Inferior parietal cortex (tissue), 1 donor: ENCODE data around the gene PRKAG2.
"Not testable (repeated sequence)": the region's sequence is repeated elsewhere in the genome, so short reads cannot be mapped to it uniquely, and the experiment has no call there.

Experiments
- DNase-seq: peaks from one replicate; pipeline ENCODE4 v3.0.0-alpha.2; 2016; ENCODE audit errors: extremely low spot score

The PRKAG2 gene

DNA sequence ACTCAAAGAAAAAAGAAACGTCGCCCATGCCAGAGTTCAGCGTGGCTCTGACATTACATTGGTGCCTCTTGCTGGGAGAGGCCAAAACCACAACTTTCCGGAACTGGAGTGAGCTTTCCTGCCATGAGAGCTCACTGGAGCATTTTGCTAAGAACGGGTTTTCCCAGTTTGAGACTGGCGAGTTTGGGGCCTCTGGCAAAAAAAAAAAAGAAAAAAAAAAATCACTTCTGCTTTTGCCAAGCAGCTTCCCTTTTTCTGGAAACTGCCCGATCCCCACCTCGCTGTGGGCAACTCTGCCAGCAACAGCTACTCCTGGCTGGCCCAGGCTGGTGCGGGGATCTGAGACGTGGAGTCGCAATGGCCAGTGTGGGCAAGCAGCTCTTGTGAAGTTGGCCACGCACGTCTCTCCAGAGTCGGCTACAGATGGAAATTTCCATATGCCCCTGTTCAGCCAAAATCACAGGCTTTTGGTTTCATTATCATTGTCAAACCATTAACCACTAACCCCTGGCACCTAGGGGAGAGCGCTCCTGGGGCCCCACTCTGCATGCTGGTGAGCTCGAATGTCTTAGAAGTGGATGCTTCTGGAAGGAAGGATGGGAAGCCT, 25.7 kb downstream of the PRKAG2 start:
- no peak for DNase-seq

DNA sequence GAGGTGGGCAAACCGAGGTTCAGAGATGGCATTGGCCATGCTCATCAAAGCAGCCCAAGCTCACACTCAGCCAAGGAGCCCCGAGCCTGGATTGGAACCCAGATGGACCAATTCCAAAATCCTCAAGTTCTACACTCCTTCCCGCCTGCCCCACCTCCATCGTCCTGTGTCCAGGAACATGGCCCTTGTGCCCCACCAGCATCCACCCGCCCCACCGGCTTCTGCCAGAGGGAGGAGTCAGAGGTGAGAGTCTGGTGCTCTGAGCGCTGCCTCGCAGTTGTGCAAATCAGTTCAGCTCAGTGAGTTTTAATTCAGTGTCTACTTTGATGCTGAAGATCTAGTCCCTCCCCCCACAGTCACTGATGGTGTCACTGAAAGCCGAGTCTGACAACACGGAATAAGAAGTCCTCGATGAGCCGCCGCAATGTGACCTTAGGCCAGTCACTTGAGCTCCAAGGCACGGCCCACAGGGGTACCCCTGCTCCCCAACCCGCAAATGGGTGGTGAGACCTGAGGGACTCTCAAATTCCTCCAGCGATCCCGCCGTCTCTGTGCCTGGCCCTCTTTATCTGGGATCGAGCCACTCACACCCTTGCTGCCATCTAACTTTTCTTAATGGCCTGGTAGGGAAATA, 26.3 kb downstream of the PRKAG2 start:
- DNase-seq: no peak

DNA sequence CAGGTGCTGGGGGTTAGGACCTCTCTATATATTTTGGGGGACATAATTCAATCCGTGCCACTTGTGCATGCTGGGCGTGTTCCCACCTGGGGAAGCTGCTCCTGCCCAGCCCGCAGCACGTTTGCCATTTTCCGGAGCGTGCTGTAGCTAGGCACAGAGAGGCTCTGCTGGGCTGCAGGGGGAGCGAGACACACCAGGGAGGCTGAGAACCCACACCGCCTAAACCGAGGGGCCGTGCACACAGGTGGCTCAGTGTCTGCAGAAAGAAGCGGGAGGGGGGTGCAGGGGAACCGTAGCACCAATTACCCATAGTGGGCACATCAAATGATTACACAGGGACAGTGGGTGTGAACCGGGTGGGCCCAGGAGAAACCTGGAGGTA, 27.0 kb downstream of the PRKAG2 start:
- DNase-seq: no peak

DNA sequence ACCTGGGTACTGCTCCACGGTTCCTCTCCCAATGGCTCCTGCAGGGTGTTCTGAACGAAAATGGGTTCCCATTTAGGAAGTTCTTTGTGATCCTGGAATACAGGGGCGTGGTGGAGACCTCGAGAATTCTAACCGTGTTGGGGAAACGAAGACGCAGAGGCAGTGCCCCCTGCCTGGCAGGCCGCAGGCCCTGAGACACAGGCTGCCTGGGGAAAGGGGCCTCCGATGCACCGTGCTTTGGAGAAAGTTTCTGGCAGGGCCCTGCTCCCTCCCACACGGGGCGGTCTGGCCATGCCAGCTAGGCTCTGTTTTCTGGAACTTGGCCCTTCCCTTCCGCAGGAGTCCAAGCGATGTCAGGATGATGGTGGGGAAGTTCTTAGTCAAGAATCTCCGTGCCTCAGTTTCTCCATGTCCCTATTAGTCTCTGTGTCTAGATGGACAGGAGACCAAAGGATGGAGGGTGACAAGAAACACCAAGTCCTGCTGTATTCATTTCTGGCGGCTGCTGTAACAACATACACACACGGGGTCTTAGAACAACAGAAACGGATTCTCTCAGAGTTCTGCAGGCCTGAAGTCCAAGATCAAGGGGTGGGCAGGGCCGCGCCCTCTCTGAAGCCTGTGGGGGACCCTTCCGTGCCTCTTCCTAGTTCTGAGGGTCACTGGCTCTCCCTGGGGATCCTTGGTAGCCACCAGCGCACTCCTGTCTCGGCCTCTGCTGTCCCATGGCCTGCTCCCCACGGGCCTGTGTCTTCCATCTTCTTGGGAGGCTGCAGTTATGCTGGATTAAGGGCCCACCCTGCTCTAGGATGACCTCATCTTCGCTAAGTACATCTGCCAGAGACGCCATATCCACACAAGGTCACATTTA, 27.7 kb downstream of the PRKAG2 start:
- DNase-seq: no peak

DNA sequence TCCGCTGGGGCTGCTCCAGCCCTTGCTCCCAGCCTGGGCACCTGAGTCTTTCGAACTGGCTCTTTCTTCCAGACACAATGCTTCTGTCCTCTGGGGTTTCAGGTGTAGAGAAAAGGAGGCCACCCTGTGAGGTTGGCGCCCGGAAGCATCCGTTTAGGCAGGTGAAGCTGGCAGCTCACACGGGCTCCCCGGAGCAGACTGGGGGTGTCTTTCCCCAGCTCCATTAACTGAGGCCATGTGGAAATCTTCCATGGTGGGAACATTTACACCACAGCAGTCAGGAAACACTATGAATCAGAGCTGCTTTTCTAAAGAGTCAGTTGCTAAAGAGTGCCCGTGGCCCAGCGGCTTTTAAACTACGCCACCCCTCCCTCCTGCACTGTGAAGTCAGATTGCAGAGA, 29.2 kb downstream of the PRKAG2 start:
- DNase-seq: no peak

DNA sequence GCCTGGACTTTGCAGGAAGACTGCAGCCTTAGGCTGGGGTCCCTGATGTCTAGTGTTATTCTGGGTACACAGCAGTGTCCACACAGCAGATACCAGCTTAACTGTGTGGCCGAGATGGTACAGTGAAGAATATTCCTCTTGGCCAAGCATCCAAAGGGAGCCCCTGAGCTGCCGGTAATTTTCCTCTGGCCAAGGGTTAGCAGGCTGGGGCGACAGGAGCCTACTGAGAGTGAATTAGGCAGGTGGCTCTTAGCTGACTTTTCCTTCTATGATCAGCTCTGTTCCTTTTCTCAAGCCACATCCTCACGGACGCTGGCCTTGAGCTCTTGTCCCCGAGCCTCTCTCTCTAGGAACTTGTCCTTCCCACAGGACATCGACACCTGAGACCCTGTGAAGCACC, 29.8 kb downstream of the PRKAG2 start:
- DNase-seq: no peak

DNA sequence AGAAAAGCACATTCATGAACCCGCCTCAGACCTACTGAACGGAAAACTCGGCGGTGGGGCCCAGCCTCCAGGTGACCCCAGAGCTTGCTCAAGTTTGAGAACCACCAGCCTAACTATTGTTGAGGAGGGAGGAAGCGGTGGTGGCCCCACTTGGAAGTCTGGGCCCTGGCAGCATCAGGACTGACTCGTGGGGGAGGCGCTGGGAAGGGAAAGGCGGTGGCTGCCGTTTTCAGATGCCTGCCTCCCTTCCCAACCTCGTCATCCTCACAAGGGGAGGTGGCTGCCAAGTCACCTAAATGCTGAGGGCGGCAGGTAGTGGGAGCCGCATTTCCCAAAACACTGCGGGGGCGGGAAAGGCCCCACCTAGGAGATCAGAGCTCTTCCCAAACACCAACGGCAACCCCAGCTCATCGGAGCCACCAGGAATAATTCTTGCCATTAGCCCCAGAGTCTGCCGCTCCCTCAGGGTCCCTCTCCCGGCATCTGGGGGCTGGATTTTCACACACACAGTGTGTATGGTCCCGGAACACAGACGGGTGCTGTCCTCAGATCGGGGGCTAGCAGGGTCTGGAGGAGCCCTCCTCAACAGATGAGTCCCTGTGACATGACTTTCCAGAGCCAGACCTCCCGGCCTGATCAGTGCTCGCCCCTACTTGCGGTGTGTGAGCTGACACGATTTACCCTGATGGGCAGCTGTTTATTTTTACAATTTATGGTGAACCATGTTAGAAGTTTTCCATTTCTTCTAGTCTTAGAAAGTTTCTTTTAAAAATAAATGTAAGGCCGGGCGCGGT, 31.3 kb downstream of the PRKAG2 start:
- no peak for DNase-seq

DNA sequence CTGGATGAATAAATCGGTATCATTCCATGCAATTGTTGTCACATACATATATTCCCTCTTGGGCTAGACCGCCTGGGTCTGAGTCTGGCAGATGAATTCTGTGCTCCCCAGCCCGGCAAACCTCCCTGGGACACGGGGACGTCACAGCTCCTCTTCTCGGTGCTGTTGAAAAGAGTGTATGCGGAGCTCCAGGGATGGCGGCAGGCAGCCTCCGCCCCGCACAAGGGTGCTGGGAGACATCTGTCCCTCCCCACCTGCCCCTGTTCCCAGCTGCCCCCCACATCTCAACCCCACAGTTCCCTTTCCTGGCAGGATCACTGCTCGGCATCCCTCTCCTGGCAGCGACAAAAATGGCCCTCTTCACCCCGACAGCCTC, 32.1 kb downstream of the PRKAG2 start:
- DNase-seq: no peak

DNA sequence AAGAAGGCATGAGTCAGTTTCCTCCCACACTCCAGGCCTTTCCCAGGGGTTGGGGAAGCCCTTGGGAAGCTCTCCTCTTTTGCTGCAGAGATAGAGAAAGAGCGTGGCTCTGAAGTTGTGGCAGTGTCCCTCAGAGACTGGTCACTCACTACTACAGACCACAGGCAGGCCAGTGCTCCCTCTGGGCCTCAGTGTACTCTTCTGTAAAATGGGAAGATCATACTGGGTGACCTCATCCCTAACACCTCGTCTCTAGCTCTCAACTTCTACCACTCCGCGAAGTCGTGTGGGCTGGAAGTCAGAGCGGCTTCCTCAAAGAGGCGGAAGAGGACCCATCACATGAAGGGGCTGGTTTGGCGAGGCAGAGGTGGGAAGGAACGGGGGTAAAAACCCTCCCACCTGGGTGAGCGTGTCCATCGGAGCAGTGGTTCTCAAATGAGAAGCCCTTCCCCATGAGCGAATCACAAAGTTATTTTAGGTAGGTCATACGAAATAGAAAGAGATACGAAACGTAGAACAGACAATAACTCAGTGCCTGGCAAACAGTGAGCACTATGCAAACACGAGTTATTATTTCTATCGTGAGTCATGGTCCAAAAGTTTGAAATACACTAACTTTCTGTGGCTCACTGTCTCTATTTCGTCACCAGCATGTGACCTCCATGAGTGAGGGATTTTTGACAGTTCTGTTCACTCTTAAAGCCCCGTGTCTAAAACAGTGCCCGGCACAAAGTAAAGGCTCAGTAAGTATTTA, 32.7 kb downstream of the PRKAG2 start:
- DNase-seq: no peak

DNA sequence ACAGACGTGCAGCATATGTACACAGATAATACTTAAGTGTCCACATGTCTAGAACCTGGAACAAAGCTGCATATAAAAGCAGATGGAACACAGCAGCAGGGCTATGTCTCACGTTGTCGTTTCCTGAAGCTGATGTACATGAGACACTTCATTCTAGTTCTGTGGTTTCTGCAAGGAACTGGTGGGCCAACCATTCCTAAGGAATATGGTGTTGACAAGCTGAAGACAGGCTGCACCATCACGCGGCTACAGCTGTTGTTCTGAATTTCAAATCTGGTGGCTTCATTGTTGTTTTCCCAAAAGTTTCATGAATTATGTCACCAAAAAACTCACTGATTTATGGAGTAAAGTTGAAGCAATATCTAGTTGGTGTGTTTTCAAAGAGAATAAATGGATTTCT, 33.7 kb downstream of the PRKAG2 start:
- no peak for DNase-seq

DNA sequence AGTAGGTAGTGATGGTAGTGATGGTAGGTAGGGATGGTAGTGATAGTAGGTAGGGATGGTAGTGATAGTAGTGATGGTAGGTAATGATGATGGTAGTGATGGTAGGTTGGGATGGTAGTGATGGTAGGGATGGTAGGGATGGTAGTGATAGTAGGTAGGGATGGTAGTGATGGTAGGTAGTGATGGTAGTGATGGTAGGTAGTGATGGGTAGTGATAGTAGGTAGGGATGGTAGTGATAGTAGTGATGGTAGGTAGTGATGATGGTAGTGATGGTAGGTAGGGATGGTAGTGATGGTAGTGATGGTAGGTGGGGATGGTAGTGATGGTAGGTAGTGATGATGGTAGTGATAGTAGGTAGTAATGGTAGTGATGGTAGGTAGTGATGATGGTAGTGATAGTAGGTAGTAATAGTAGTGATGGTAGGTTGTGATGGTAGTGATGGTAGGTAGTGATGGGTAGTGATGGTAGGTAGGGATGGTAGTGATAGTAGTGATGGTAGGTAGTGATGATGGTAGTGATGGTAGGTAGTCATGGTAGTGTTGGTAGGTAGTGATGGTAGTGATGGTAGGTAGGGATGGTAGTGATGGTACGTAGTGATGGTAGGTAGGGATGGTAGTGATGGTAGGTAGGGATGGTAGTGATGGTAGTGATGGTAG, 35.4 kb downstream of the PRKAG2 start:
- DNase-seq: not testable (repeated sequence)

DNA sequence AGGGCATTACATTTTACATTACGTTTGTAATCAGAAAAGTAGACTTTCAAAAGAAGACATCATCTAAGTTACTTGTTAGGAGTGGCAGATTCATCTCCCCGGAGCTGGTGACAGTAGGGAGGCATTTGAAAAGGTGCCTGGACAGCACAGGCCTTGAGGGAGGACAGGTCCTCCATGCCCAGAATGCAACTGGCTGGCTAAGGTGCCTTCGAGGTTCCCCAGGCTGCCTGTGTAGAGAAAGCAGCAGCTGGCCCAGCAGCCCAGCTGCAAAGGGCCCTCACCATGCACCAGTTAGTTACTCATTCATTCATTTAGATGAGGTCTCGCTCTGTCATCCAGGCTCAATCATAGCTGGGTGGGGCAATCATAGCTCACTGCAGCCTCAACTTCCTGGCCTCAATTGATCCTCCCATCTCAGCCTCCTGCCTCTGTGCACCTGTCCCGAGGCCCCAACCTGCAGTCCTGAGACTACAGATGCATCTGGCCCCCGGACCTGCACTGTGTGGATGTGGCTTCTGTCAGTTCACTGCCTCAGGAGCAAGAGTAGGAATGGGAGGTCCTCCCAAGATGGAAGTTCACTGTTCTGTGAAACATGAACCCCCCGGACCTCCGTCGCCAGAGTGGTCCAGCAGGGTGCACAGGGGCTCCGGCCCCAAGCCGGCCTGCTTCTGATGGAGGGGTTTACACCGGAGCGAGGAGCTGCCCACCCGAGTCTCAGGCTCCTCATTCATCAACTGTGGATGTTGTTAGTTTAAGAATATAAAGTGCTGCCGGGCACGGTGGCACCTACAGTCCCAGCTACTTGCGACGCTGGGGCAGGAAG, 36.6 kb downstream of the PRKAG2 start:
- DNase-seq: no peak

DNA sequence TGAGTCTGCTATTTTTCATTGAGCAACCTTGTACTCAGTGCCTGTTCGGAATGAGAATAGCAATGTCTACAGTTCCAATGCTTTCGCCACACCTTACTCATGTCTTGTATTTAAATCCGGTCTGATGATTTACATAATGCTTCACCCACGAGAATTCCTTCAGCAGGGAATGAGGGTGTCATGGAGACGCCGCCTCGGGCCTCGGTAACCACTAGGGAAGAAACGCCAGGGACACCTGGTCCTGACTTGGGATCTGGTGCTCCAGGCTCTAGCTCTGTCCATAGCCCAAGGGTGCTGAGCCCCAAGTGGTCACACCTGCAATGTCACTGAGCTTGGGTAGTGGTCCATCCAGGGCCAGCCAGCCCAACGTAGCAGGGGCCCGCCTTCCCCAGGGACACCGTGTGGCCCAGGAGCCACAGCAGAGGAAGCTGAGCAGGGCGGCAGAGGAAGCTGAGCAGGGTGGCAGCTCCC, 37.4 kb downstream of the PRKAG2 start:
- no peak for DNase-seq

DNA sequence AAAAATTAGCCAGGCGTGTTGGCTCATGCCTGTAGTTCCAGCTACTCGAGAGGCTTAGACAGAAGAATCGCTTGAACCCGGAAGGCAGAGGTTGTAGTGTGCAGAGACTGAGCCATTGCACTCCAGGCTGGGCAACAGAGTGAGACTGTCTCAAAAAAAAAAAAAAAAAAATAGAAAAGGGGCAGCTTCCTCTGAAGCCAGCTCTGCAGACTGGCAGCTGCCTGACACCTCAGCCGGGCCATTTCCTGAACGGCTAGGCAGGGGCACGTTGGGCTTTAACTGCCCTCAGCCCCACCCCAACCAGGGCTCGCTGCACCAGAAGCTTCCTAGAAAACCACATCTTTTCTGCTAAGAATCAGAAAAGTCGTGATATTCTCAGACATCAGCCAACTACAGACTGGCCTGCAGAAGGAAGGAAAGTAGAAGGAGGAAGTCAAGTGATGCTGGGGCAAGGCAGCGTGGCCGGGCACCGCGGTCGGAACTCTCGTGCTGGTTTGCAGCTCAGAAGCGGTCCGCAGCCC, 38.0 kb downstream of the PRKAG2 start:
- DNase-seq: no peak

DNA sequence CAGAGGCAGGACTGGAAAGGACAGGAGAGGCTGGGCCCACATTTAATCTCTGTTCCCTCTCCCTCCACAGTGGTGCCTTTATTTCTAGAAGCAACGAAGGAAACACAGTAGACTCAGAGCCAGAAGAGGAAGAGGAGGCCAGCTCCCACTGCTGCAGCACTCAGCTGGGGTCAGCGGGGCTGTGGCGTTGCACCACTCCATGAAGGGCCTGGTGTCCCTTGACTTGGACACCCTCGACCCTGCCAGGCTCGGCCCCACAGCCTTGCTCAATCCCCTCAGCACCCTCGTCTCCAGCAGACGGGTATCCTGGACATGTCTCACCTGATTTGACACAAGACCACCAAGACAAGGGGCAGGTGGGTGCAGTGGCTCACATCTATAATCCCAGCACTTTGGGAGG, 38.8 kb downstream of the PRKAG2 start:
- DNase-seq: no peak

DNA sequence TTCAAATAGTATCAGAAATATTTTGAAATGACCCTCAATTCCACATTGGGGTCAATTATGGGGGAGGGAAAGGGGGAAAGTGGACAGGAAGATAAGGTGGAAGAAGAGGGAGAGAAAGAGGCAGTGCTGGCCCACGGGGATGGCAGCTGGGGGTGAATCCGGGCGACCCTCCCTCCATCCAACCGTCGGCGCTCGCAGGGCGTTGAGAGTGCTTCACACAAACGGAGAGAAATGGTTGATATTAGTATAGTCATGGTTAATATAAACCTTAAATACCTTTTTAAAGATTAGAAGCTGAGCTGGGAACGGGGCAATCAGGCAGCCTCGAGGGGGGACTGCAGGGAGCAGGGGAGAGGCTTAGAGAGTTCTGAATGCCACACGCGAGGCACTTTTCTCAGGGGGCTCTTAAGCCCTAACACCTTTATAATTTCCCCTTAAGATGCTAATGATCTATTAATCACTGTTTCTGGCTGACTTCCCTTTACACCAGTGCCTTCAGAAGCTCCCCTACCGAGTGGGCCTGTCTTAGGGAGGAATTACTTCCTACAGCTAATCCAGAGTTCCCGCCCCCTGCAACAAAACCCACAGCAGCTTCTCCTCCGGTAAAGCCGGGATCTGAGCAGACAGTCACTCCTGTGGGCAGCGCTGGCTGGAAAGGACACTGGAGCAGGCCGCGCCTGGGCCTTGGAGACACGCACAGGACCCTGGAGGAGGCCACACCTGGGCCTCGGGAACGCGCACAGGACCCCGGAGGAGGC, 39.5 kb downstream of the PRKAG2 start:
- DNase-seq: no peak

DNA sequence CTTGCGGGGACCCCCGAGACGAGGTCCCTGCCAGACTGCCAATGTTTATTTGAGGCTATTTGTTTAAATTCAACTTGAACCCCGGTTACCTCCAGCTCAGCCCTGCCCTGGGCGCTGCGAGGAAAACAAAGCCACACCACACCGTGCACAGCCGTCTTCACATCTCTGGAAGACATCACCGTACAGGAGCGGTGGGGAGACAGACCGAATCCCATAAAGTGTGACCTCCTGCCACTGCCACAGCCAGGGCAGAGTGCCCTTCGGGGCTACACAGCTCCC, 40.0 kb downstream of the PRKAG2 start:
- DNase-seq: no peak

DNA sequence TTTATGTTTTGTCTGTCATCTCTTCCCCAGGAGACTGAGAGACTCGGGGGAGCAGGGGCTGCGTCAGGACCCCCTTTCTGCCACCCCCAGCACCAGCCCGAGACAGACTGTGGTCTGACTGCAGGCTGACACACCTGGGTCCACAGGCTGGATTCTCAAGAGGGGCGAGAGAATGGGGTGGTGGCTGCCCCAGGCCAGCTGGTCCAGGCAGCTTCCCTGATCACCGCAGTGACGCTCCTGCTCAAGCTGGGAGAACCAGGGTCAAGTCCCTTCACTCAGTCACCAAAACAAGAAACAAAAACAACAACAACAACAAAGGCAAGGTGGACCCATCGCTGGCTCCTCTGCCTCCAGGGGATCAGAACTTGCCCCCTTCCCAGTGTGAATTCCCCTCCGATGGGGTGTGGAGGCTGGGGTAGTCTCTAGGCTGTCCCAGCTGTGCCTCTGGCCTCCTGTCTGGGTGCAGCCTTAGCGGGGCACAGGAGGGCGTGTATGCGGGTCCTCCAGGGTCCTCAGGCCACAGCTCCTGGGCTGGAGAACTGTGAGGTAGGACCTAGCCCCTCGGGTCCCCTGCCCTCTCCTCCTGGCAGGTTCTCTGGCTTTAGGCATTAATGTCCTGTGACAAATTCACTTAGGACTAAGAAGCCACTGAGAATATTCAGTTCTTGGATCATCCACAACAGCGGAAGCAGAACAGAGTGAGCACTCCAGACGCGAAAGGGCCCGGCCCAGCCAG, 40.6 kb downstream of the PRKAG2 start:
- no peak for DNase-seq

DNA sequence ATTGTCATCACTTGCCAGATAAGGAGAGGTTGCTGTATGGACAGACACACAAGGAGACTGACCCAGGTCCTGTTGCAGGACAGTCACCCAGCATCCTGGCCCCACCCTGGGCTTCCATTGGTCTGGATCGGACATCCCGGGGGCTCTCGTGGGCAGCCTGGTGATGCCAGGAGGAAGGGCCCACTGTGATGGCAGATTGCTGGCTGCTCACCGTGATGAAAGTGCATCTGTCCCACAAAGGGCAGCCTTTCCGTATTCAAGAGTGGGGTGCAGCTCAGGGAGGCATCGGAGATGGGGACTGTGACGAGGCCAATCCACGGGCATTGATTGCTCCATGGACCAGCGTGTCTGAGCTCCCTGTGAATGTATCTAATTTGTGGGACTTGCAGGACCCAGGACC, 41.3 kb downstream of the PRKAG2 start:
- DNase-seq: no peak
